Choroid plexus epithelial cell (primary cell): Measurements from ENCODE around the gene POLE.

Experiments
- DNase-seq: peaks from one replicate; pipeline ENCODE4 v3.0.0-alpha.2; 2010; ENCODE audit warnings: low read depth
- H3K4me3 ChIP-seq: 2 replicates; pipeline ENCODE4 v1.5.1; 2011; ENCODE audit warnings: low read depth, mild to moderate bottlenecking, control low read depth, low read length, moderate library complexity
- CTCF ChIP-seq: conservative IDR thresholded peaks from 2 replicates; pipeline ENCODE4 v1.5.1; 2011; ENCODE audit warnings: low read depth, mild to moderate bottlenecking, control low read depth, inconsistent platforms, low read length, moderate library complexity

The POLE gene

GRCh38 chr12:132642846-132643835 is 44.0 kb downstream of the POLE start:
- no peak for TF ChIP-seq CTCF
- DNase-seq: no peak
- no peak overlapping the region for H3K4me3 ChIP-seq

GRCh38 chr12:132641811-132642650 is 45.1 kb downstream of the POLE start:
- no peak for TF ChIP-seq CTCF
- DNase-seq: no peak
- no peak overlapping the region for H3K4me3 ChIP-seq

- no peak for TF ChIP-seq CTCF
- DNase-seq: no peak
- no peak overlapping the region for H3K4me3 ChIP-seq
Observed at GRCh38 chr12:132640936-132641335, 46.2 kb downstream of the POLE start.

- no peak for TF ChIP-seq CTCF
- DNase-seq: no peak
- H3K4me3 ChIP-seq: no peak overlapping the region
Observed at GRCh38 chr12:132639956-132640520, 47.1 kb downstream of the POLE start.

- peak; percentile 94 for TF ChIP-seq CTCF
- H3K4me3 ChIP-seq: no peak overlapping the region
- peak; percentile 81 for DNase-seq
Observed at GRCh38 chr12:132638541-132639408, 48.4 kb downstream of the POLE start.

GRCh38 chr12:132637811-132638210 is 49.3 kb downstream of the POLE start:
- no peak for TF ChIP-seq CTCF
- H3K4me3 ChIP-seq: no peak overlapping the region
- DNase-seq: no peak
